GM18907 (cell line): ENCODE data around the gene SPRYD3.
"Not testable (repeated sequence)": the region's sequence is repeated elsewhere in the genome, so short reads cannot be mapped to it uniquely, and the experiment has no call there.

ENCODE experiments used
- ATAC-seq: cut with Tn5 transposase; IDR thresholded peaks from one replicate; pipeline ENCODE4 v1.9.1; 2021; ENCODE audit warnings: mild to moderate bottlenecking, moderate library complexity; ENCODE audit not compliant: unreplicated experiment

SPRYD3 gene, protein sequence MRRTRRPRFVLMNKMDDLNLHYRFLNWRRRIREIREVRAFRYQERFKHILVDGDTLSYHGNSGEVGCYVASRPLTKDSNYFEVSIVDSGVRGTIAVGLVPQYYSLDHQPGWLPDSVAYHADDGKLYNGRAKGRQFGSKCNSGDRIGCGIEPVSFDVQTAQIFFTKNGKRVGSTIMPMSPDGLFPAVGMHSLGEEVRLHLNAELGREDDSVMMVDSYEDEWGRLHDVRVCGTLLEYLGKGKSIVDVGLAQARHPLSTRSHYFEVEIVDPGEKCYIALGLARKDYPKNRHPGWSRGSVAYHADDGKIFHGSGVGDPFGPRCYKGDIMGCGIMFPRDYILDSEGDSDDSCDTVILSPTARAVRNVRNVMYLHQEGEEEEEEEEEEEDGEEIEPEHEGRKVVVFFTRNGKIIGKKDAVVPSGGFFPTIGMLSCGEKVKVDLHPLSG

DNA sequence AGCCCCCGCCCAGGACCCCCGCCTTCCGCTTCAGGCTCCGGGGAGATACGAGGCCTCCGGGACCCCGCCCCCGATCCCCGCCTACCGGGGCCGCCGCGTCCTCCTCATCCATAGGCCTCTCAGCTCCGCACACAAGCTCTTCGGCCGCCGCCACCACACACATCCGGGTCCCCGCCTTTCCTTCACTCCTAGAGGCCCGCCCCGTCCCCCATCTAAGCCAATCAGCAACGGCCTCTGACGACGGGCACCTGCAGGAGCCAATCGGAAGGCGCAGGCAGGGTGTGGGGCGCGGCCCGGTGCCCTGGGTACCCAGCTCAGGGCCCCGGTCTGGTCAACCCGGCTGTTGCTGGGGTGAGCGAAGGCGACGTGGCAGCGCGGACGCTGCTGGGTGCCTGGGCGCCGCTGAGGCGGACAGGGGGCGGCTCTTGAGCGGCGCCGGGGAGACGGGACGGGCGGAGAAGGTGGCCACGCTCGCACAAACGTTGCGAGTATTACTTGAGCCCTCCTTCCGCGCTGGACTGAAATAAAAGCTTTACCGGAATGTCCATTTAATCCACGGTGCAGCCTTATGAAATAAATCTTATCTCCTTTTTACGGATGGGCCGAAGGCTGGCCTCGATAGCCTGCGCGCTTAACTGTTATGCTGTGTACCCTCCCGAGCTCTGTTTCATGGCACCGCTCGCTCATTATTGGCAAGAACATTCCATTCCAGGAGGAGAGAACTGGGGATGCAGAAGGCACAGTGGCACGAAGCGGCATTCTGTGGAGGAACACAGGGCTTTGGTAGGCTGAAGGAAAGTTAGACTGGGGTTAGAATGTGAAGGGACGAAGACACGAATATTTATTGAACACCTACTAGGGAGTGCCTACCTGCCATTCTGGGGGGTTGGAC lies at the start of gene SPRYD3:
SPRYD3 (minus strand) TSS at position 165 of the 892 bp plus-strand sequence; CDS start at position 108, 57 bp downstream.
- ATAC-seq = peak; percentile 99

DNA sequence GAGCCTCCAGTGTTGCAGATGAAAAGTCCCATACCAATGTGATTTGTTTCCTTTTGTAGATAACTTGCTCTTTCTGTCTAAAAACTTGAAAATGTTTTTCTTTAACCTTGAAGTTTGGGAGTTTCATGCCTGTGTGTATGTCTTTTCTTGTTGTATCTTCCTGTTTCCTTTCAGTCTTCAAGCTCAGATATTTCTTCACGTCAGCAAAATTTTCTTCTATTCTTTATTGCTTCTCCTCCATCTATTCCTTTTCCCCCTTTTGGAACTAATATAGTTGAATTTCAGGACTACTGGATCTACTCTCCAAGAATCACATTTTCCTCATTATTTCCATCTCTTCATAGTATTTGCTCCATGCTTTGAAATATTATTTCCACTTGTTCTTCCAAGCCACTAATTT lies 48.0 kb upstream of the SPRYD3 start:
- ATAC-seq = no peak

DNA sequence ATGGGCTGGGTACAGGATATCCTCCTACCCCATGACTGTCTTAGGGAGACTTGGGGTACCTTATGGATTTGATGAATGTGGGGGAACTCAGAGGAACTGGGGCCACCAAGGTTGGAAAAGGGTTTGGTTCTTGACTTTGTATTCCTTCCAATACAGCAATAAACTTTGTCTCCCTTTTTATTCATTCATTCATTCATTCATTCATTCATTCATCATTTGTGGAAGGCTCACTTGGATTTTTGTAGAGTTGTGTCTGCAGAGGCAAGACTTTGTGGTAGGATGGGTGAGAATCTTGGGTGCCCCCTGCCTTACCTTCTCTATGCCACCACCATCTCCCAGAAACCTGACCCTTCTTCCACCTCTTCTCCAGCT lies 45.1 kb upstream of the SPRYD3 start:
- no peak for ATAC-seq

DNA sequence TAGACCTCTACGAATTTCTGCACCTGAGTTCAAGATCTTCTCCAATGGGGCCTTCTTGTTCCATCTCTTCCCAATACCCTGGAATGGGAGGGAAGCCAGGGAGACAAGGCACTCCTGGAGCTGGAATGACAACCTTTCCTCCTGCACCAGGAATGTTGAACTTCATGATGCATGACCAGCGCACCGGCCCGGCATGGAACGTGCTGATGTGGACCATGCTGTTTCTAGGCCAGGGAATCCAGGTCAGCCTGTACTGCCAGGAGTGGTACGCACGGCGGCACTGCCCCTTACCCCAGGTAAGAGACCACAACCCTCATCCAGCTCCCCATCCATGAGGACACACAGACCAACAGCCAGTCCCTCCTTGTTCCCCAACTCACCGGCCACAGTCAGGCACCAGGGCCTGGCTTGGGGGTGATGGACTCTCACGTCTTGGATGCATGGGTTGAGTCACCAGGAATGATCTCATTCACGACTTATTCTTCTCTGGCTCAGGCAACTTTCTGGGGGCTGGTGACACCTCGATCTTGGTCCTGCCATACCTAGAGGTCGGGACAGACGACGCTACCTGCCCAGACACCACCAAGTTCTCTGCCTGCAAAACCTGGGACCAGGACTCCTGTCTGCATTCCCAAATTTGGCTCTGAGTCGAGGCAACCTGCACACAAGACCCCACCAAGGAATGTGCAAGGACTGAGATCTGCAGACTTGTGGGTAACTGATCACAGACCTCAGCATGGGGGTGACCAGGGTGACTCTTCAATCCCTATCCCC lies 44.6 kb upstream of the SPRYD3 start:
- no peak for ATAC-seq

DNA sequence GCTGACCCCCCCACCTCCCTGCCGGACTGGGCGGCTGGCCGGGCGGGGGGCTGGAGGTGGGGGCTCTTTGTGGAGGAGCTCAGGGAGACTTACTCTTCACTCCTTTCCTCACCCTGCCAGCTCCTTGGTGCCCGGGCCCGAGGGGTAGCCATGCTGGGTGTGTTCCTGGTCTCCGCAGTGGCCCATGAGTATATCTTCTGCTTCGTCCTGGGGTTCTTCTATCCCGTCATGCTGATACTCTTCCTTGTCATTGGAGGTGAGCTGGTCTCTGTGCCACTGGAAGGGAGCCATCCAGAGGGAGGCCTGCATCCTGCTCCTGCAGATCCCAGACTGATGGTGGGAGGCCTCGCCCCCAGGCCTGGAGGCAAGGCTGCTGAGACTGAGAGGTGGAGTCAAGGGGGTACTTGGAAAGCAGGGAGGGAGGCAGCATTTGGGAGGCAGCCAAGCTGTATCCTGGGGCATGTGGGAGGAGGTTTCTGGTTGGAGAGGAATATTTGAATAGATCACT lies 43.8 kb upstream of the SPRYD3 start:
- ATAC-seq = no peak

DNA sequence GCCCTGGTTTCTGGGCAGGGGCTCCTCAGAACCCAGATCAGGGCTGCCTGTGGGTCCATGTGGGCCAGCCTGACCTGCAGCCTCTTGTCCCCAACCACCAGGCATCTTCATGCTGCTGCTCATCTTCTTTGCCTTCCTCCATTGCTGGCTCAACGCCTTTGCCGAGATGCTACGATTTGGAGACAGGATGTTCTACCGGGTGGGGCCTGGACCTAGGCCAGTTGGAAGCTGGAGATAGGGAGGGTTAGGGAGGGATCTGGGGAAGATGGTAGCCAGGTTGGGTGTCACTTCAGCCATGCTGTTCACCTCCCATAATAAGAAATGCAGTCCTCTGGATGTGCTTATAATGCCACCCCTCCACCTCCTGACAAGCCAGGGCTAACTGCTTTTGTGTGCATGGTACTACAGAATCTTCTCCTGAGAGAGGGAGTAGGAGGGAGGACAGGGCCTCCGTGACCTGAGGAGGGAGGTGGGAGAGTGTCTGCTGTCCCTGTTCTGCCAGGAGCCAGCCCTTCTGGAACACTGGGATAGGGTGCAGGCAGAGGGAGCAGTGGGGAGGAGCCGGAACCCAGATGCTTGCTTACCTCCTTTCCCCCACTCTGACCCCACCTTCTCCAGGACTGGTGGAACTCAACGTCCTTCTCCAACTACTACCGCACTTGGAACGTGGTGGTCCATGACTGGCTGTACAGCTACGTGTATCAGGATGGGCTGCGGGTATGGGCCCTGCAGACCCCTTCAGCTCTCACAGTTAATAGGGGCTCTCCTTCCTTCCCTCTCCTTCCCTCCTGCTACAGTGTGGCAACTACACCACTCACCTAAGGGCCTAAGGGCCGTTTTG lies 41.7 kb upstream of the SPRYD3 start:
- no peak for ATAC-seq

DNA sequence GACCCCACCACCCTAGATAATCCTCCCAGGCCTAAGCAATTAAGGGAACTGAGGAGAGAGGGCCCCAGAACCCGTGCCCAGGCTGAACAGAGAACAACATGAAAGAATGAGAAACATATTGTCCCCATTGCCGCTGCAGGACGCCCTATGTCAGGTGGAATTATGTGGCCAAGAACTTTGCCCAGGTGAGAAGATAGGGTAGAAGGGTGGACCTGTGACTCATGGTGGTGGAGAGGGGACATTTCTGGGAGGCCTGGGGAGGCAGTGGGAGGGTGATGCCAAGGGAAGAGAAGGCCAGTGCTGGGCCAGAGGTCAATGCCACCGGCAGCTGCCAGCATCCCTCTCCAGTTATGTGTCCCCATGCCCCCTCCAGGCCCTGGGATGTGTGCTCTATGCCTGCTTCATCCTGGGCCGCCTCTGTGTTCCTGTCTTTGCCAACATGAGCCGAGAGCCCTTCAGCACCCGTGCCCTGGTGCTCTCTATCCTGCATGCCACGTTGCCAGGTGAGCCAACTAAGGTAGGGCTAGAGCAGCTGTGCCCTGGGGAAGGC lies 39.6 kb upstream of the SPRYD3 start:
- ATAC-seq = no peak

DNA sequence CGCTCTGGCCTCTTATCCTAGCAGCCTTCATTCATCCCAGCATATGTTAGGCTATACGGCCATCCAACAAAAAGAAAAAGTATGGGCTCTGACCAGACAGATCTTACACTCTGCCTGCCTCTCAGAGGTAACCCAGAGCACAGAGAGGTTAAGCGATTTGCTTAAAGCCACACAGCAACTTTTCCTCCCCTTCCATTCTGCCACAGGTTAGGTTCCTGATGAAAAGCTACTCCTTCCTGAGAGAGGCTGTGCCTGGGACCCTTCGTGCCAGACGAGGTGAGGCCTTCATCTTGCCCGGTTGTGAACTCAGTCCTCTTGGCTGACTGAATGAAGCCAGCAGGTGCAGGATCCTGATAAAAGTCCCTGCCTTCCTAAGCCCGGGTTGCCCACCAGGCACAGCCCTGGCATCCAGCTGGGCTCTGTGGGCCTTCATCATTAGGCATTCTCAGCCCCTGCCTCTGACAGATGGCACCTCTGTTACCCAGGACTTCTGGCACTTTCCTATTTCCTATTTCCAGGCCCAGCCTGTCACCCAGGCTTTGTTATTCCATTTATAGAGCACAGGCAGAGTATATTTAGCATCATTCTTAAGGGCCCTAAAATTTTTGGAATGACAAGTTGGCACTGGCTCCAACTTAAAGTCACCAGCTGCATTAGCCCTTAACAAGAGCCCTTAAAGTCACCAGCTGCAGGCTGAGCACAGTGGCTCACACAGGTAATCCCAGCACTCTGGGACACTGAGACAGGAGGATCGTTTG lies 36.9 kb upstream of the SPRYD3 start:
- ATAC-seq = no peak

DNA sequence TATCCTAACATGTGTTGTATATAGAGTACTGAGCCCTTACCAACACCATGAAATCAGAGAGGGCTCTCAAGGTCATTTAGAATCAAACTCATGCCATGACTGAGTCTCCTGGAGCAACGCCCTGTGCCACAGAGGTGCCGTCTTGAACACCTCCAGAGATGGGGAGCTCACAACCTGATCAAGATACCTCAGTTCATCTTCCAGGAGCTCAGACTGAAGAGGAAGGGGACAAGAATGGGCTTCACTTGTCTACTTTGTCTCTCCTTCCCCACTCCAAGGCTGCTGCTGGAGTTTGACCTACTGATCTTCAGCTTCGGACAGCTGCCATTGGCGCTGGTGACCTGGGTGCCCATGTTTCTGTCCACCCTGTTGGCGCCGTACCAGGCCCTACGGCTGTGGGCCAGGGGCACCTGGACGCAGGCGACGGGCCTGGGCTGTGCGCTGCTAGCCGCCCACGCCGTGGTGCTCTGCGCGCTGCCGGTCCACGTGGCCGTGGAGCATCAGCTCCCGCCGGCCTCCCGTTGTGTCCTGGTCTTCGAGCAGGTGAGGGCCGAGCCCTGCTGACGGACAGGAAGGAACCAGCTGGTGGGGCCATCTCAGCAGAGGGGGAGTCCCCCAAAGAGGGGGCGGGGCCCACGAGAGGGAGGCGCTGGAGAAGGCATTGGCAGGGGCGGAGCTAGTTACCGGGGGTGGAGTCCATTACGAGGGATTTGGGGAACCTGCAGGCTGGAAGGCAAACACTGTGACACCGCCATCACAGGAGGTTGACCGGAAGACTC lies 36.1 kb upstream of the SPRYD3 start:
- ATAC-seq = no peak

DNA sequence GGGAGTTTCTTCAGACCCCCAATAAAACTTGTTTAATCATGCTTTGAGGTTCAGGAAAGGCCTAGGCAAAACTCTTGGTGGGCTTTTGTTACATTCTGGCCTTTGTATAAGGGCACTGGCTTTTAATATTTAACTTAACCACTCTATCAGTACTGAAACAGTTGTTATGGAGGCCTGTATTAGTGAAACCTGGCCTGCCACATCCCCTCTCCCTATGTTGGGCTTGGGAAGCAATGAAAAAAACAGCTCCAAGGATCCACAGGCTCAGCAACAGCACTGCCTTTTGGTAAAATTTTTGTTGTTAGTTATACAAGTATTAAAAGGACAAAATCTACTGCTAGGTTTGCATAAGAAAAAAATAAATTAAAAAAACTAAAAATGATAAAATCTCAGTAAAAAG lies 34.8 kb upstream of the SPRYD3 start:
- ATAC-seq = no peak

DNA sequence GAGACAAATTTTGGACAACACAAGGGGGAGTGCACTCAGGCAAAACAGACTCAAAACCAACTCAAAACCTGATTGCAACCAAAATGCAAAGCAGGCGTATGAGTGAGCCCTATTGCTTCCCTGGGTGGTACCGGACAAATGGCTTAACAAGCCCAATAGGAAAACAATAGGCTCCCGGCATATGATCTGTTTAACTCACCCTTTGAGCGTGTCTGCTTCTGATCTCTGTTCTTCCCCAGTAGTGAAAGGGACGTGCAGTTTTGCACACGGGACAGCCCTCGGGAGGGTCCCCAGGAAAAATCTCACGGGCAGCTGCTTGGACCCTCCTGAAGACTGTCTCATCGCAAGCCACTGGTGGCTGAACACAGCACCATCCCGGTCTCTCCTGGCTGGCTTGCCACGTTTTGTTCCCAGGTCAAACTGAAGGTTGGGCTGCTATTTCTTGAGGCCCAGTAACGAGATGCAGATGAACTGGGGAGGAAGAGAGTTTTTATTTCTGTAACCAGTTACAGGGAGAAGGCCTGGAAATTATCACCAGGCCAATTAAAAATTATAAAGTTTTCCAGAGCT lies 34.0 kb upstream of the SPRYD3 start:
- no peak for ATAC-seq

DNA sequence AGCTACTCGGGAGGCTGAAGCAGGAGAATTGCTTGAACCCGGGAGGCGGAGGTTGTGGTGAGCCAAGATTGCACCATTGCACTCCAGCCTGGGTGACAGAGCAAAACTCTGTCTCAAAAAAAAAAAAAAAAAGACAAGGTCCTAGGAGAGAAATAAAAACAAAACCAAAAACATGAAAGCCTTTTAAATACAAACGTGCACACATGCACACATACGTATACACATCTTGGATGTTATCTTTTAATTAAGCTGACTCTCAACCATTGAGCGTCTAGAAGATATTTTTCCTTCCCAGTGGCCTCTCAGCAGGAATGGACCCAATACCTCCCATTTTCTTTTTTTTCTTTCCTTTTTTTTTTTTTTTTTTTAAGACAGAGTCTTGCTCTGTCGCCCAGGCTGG lies 33.2 kb upstream of the SPRYD3 start:
- ATAC-seq = not testable (repeated sequence)

DNA sequence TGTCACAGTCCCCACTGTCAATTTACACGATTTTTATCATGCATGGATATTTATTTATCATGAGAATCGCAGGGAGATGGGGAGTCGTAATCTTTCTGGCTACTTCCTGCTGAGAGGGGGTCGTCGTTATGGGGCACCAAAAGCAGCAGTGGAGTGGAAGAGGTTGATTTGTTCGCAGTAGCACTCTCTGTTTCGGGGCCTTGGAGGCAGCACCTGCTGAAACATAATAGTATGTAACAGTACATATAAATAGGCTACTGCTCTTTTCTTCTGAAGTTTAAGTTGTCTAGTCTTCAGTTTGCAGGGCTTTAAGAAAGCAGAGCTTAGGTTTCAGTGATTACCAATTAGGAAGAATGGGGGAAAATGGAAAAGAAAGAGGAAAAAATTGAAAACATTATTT lies 27.9 kb upstream of the SPRYD3 start:
- ATAC-seq = no peak

DNA sequence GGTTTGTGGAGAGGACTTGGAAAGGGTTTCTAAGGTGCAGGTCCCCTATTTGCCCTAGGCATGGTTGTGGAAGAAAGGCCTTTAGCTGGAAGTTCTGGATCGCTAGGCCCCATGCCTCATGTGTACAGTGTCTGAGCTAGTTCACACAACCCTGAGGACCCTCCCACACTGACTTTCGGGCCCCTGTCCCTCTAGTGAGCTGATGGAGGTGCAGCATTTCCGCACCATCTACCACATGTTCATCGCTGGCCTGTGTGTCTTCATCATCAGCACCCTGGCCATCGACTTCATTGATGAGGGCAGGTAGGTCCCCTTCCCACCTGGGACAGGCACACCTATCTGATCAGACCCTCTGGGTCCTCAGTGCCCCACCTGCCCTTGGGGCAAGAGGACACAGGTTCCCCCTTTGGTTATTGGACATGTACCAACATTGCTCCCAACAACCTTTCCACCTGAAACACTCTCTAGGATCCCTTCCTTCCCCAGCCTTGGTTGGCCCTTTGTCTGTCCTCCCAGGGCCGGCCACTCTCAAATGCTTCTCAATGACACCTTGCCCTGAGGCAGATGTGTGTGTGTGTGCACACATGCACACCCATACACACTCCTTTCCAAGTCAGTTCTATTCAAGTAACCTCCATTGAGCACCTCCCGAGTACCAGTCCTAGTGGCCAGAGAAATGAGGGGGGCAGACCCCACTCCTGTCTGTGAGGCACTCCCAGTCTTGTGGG lies 26.7 kb upstream of the SPRYD3 start:
- no peak for ATAC-seq

DNA sequence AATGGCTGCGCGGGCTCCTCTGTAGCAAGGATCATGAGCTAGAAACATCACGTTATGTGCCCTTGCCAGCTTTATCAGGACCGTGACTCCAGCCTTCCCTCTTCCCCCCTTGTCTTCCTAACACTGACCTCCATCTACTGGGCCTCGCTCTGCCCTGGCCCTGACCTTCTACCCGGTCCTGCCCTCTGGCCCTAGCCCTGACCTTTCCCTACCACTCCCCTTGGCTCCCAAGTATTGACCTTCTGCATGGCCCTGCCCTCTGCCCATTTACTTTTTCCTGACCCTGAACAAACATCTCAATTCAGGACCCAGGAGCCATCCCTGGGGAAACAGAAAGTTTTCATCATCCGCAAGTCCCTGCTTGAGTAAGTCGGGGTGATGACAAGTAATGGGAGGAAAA lies 26.1 kb upstream of the SPRYD3 start:
- ATAC-seq = no peak

DNA sequence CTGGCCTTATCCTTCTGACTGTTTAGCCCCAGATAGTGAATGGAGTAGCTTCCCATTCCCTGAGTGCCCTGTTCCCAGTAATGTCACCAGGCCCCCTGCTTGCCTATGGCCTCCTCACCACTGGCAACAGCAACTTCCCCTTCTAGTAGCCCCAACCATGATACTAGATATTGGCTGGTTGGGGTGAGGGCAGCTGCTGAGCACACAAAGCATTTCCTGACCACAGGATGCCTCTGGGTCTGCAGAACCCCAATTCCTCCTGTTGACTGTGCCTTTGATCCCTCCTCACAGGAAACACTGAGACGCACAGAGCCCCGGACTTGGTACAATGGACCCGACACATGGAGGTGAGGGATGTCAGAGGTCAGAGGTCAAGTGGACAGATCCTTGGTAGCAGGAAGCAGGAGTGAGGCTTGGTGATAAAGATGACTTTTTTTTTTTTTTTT lies 24.7 kb upstream of the SPRYD3 start:
- peak; percentile 52 for ATAC-seq
